Measurements from ENCODE around the gene TXNRD2.

TXNRD2 gene

DNA sequence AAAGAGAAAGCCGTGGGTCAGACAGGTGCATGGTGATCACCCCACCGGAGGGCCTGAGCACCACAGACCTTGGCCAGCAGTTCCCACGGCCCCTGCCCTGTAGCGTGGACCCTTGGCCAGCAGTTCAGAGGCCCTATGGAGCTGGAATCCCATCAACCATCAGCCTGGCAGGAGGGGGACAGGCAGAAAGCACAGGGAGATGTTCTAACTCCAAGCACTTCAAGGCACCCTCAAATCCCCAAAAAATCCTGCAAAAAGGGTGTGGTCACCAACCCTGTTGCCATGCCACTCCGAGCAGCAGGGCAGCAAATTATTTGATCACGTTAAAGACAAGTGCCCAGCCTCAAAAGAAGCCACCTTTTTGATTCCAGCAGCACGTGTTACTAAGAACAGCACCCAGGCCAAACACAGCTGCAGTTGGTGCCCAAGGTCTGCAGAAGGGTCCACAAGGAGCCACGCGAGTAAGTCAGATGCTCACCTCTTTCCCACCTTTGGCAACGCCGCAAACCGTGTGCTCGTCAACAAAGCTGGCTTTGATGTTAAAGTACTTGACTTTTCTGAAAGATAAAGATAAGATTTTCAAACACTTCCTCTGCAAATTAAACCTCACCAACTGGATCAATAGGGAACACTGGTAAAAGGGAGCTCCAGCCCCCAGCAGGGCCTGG is 26.2 kb downstream of the TXNRD2 start:
- DNase-seq (ENCODE audit: low read depth), result no peak
- TF ChIP-seq, protein P1, sequence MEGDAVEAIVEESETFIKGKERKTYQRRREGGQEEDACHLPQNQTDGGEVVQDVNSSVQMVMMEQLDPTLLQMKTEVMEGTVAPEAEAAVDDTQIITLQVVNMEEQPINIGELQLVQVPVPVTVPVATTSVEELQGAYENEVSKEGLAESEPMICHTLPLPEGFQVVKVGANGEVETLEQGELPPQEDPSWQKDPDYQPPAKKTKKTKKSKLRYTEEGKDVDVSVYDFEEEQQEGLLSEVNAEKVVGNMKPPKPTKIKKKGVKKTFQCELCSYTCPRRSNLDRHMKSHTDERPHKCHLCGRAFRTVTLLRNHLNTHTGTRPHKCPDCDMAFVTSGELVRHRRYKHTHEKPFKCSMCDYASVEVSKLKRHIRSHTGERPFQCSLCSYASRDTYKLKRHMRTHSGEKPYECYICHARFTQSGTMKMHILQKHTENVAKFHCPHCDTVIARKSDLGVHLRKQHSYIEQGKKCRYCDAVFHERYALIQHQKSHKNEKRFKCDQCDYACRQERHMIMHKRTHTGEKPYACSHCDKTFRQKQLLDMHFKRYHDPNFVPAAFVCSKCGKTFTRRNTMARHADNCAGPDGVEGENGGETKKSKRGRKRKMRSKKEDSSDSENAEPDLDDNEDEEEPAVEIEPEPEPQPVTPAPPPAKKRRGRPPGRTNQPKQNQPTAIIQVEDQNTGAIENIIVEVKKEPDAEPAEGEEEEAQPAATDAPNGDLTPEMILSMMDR (IDR thresholded peaks at IDR 0.05; ENCODE audit: low read depth, low read length, missing control alignments), result no peak
- no peak overlapping the region for H3K4me3 ChIP-seq (ENCODE audit: low read depth, low read length)

DNA sequence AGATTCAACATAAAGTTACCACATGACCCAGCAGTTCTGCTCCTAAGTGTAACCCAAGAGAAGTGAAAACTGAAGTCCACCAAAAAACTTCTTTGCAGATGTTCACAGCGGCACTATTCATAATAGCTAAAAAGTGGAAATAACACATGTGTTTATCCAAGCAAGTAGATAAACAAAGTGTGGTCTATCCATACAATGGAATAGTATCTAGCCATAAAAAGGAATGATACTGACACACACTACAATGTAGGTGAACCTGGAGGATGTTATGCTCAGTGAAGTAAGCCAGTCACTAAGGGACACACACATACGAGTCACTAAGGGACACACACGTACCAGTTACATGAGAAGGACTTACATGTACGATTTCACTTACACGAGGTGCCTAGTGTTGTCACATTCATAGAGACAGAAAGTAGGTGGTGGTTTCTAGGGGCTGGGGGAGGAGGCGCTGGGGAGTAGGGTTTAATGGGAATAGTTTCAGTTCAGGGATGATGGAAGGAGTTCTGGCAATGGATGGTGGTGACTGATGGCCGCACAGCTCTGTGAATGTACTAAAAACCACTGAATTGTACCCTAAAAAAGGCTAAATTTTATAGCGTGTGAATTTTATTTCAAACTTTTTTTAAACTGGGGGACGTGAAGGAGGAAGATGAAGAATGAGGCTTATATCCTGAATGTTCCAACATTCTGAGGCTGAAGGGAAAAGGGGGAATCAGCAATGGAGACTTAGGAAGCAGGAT is 27.2 kb downstream of the TXNRD2 start:
- no peak overlapping the region for H3K4me3 ChIP-seq (ENCODE audit: low read depth, low read length)
- no peak for DNase-seq (ENCODE audit: low read depth)
- TF ChIP-seq, protein P1 (IDR thresholded peaks at IDR 0.05; ENCODE audit: low read depth, low read length, missing control alignments), result no peak

DNA sequence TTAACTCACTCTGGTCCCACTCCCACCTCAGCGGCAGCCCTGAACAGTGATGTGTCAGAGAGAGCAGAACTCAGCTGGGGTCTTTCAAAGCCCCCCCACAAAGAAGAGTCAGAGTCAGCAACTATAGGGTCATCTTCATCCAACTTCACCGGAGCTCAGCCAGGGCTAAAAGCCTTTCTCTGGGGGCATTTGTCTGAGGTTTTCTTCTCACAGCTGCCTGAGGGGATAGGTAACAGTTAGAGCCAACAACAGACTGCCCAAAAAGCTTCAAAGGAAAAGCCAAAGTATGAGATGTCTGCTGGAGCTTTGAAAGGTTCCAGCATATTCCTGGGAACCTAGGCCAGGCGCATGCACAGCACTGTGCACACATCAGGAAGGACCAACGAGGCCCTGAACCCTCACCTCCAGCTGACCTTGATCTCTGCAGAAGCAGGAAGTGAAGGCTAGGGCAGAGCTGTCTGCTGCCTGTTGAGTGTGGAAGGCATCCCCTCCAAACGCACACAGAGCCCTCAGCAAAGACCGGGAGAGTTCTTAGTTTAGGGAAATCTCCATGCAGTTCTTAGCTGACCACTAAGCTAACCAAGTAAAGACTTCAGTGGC is 28.2 kb downstream of the TXNRD2 start:
- TF ChIP-seq, protein P1 (IDR thresholded peaks at IDR 0.05; ENCODE audit: low read depth, low read length, missing control alignments), result no peak
- no peak for DNase-seq (ENCODE audit: low read depth)
- H3K4me3 ChIP-seq (ENCODE audit: low read depth, low read length), result no peak overlapping the region

DNA sequence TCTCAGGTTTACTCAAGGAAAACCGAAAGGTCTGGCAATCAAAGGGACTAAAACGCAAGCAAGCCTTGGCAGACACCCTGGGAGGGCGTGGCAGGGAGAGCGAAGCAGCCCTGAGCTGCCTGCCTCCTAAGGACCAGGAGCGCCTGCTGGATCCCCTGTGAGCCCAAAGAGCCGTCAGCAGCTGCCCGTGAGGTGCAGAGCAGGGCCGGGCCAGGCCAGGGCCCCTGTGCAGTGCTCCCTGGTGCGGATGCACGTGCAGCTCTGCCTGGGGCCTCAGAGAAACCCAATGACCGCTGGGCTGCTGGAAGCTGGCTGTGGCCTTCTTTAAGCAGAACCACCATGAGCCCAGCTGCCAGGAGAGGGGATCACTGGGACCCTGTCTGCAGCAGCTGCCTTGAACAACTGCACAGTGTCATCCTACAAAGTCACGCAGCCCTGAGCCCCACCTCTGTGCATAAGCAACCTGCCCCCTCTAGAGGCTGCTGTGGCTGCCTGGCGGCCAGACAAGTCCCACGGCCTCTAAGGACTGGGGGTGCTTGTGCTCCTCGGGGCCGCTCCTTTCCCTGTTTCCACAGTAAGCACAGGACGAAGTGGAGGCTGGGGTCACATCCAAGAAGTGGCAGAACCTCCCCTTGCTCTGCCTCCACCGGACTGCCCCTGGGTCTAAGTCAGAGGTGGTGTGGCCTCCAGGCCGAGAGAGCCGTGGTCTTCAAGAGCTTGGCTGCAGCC is 29.2 kb downstream of the TXNRD2 start:
- TF ChIP-seq, protein P1 (IDR thresholded peaks at IDR 0.05; ENCODE audit: low read depth, low read length, missing control alignments), result no peak
- no peak overlapping the region for H3K4me3 ChIP-seq (ENCODE audit: low read depth, low read length)
- DNase-seq (ENCODE audit: low read depth), result no peak

DNA sequence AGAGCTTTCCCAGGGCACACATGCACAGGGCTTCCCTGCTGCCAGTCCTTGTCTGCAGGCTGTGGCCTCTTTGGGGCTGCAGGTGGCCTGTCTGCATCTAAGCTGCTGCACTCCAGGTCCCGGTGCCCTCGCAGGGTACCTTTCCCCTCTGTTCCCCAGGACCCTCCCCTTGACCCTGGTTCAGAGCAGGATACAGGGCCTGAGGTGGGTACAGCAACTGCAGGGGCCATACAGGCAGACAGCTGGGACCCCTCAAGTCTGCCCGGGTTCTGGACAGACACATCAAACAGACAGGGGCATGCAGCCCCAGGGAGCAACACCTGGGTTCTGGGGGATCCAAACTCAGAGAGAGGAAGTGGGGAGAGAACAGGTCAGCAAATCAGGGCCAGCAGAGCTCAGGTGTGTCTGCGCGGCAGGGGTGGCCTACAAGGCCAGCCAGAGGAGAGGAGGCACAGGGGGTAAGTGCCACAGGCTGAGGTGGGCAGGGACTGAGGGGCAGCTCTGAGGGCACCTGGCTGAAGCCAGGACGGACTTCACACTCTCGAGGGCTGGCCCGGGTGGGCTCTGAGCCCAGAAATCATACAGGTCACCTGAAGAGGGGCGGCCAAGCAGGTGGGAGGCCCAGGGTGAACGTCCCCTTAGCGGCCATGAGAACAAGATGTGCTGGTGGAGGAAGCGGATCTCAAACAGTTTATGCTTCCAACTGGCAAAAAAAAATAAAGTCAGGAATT is 29.9 kb downstream of the TXNRD2 start:
- TF ChIP-seq, protein P1 (IDR thresholded peaks at IDR 0.05; ENCODE audit: low read depth, low read length, missing control alignments), result no peak
- H3K4me3 ChIP-seq (ENCODE audit: low read depth, low read length), result no peak overlapping the region

DNA sequence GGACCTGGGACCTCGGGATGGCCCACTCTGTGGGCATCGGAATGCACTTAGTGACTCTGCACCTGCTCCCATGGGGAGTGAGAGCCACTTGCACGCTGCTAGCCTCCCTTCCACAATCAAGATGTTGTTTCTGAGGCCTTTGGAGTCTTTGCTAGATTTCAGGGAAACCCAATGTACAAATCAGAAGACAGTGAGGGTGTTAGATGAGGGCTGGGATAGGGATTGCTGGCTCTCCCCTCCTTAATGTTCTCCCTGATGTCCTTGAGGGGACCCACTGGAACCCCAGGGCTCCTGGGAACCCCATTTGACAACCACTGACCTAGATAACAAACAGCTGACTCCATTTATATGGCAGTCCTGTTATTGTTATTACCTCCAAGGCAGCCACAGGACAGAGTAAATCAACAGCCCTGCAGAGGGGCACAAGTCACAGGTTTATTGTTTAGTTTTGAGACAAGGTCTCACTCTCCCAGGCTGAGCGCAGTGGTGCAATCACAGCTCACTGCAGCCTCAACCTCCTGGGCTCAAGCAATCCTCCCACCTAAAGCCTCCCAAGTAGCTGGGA is 31.4 kb downstream of the TXNRD2 start:
- no peak overlapping the region for H3K4me3 ChIP-seq (ENCODE audit: low read depth, low read length)
- no peak for DNase-seq (ENCODE audit: low read depth)
- TF ChIP-seq, protein P1 (IDR thresholded peaks at IDR 0.05; ENCODE audit: low read depth, low read length, missing control alignments), result no peak

More for the DNA sequence above, 29.9 kb downstream of the TXNRD2 start:
- no peak for DNase-seq (ENCODE audit: low read depth)
